NB4 (cell line): ENCODE measurements around the gene COG5.

Experiments
- DNase-seq: peaks from one replicate; pipeline ENCODE4 v3.0.0; 2010; ENCODE audit warnings: low read depth
- H3K4me3 ChIP-seq: one replicate; pipeline ENCODE4 v1.5.1; 2011; ENCODE audit warnings: mild to moderate bottlenecking, low read depth, low read length, moderate library complexity
- CTCF ChIP-seq: IDR thresholded peaks from one replicate; pipeline ENCODE4 v1.5.1; 2012; ENCODE audit warnings: low read depth, low read length
- MAX ChIP-seq: IDR thresholded peaks from 2 replicates; pipeline ENCODE4 v1.6.1; 2011; ENCODE audit warnings: low read depth, low read length
- MYC ChIP-seq: IDR thresholded peaks from 2 replicates; pipeline ENCODE4 v1.6.1; 2011; ENCODE audit warnings: low read depth, low read length
- POLR2A ChIP-seq: IDR thresholded peaks from 2 replicates; pipeline ENCODE4 v1.6.1; 2011; ENCODE audit warnings: mild to moderate bottlenecking; ENCODE audit not compliant: insufficient read length; ENCODE audit errors: extremely low read depth

Gene COG5

GRCh38 chr7:107579554-107579884 lies 15.8 kb upstream of the COG5 start:
- H3K4me3 ChIP-seq = peak overlapping the region; percentile 89
- DNase-seq = no peak

GRCh38 chr7:107573537-107573936 lies 9.8 kb upstream of the COG5 start:
- no peak for TF ChIP-seq CTCF
- TF ChIP-seq POLR2A = no peak
- TF ChIP-seq MYC = no peak
- no peak for TF ChIP-seq MAX
- H3K4me3 ChIP-seq = no peak overlapping the region

More at GRCh38 chr7:107579554-107579884, 15.8 kb upstream of the COG5 start:
- TF ChIP-seq MYC (no peak), POLR2A (no peak), MAX (no peak), CTCF (no peak)

GRCh38 chr7:107570298-107570697 lies 6.6 kb upstream of the COG5 start:
- no peak overlapping the region for H3K4me3 ChIP-seq
- DNase-seq = no peak
- TF ChIP-seq MYC = no peak
- TF ChIP-seq POLR2A = no peak
- no peak for TF ChIP-seq CTCF

More at GRCh38 chr7:107573537-107573936, 9.8 kb upstream of the COG5 start:
- no peak for DNase-seq

GRCh38 chr7:107564553-107565298 lies 1.0 kb upstream of the COG5 start:
- no peak for TF ChIP-seq POLR2A
- TF ChIP-seq CTCF = no peak
- peak; percentile 78 for TF ChIP-seq MAX
- no peak for TF ChIP-seq MYC
- H3K4me3 ChIP-seq = peak overlapping the region; percentile 88
- no peak for DNase-seq

GRCh38 chr7:107563081-107563774 lies 492 bp downstream of the COG5 start:
- TF ChIP-seq CTCF (no peak), MAX (peak; percentile 49)
- peak overlapping the region; percentile 88 for H3K4me3 ChIP-seq
- peak; percentile 71 for DNase-seq

- peak overlapping the region; percentile 14 for H3K4me3 ChIP-seq
- peak; percentile 59 for DNase-seq
- peak; percentile 17; the same call in 1 of the 2 replicates for TF ChIP-seq MYC
- no peak for TF ChIP-seq CTCF
Observed at GRCh38 chr7:107560898-107561516, 2.7 kb downstream of the COG5 start.
